Measurements from ENCODE around the gene UTF1.

DNA sequence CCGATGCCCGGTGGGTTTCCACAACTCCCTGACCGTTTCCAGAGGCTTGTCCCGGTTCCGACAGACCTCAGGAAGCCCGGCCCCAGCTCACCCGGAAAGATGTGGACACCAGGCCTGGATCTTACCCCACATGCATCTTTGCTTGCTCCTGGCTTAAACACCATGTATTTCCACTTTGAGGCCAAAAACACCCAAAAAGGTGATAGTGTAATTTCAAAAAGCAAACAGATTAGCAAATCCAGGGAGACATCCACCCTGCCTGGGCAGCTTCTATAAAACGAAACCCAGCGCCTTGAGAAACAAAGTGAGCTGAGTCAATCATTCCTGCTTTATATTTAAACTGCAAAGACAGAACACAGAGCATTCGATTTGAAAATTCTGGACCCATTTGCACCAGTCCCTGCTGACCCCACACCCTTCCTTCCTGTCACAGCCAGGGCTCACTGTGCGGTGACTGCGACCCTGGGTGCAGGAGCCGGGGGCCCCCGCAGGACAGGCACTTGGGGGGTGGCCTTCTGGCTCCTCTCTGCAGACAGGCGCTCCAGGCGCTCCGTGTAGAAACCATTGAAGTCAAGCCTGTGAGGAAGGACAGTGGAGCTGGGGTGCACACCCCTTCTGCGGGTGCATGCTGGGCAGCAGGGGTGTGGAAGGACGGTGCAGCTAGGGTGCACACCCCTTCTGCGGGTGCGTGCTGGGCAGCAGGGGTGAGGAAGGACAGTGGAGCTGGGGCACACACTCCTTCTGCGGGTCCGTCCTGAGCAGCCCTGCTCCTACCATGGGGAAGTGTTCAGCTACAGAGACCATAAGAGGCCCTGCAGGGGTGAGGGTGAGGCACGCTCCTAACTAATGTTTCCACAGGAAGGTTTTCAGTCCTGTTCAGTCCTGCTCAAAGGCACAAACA lies 49.6 kb downstream of the UTF1 start:
- no peak for TF ChIP-seq CTCF (IDR thresholded peaks at IDR 0.05)
- no peak for TF ChIP-seq POLR2A (IDR thresholded peaks at IDR 0.05)
